NCI-H2171 treated with DMSO at 0.1 percent for 48 hours (cell line): ENCODE results near the gene TRMT2A.
A peak's percentile ranks its signal among the peaks of the same experiment; 100 is the strongest.
"Not testable (repeated sequence)": the region's sequence is repeated elsewhere in the genome, so short reads cannot be mapped to it uniquely, and the experiment has no call there.

Experiments
- DNase-seq: peaks from one replicate; lab custom pipeline; 2025; lab: John Stamatoyannopoulos, UW

Gene TRMT2A

DNA sequence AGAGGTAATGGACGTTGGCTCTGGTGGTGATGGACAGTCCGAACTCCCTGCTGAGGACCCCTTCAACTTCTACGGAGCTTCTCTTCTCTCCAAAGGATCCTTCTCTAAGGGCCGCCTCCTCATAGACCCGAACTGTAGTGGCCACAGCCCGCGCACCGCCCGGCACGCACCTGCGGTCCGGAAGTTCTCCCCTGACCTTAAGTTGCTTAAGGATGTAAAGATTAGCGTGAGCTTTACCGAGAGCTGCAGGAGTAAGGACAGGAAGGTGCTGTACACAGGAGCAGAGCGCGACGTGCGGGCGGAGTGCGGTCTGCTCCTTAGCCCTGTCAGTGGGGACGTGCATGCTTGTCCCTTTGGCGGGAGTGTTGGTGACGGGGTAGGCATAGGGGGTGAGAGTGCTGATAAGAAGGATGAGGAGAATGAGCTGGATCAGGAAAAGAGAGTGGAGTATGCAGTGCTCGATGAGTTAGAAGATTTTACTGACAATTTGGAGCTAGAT lies 30.9 kb downstream of the TRMT2A start:
- no peak for DNase-seq

DNA sequence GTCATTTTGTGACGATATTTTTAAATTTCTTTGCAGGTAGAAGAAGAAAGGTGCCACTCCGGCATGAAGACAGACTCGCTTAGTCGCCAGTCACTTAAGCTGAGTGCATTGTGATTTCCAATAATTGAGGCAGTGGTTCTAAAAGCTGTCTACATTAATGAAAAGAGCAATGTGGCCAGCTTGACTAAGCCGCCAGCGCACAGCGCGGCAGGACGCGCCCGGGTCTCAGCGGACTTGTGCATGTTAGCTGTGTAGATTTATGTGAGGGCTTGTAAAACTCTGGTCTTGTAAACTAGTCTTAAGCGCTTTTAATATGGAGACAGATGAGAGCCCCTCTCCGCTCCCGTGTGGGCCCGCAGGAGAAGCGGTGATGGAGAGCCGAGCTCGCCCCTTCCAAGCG lies 31.4 kb downstream of the TRMT2A start:
- DNase-seq, result no peak

DNA sequence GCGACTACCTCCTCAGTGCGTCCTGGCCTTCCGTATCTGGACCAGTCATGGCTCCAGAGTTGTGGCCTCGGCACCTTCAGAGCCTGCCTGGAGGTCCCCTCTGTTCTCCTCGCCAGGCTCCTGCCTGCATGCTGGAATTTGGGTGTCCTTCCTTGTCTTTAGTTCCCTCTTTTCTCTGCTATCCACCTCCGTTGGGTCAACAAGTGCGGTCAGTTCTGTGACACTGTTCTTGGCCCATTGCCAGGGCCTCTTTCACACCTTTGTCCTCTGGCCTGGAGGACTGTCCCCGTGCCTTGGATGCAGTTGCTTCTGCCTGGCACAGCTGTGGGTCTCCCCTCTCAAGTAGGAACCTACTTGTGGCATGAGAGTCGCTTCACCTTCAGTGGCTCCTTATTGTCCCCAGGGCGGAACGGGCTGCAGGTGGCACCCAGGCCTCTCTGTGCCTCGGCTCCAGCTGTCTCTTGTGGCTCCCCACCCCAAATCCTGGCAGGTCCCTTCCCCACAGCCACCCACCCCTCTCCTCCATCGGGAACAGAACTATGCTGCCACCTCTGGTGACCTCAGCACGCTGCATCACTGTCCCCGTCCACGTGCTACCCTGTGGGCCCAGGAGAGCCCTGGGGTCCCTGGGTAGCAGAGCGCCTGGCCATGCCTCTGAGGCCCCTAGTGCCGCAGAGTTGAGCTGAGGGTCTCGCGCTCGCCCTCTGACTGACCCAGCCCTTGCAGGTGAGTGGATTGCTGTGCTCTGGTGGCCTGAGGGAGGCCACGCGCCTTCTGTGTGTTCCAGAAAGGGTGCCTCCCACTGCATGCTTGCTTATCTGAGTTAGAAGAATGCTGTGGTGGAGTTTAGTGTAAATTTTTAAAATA lies 32.2 kb downstream of the TRMT2A start:
- peak; percentile 6 for DNase-seq

DNA sequence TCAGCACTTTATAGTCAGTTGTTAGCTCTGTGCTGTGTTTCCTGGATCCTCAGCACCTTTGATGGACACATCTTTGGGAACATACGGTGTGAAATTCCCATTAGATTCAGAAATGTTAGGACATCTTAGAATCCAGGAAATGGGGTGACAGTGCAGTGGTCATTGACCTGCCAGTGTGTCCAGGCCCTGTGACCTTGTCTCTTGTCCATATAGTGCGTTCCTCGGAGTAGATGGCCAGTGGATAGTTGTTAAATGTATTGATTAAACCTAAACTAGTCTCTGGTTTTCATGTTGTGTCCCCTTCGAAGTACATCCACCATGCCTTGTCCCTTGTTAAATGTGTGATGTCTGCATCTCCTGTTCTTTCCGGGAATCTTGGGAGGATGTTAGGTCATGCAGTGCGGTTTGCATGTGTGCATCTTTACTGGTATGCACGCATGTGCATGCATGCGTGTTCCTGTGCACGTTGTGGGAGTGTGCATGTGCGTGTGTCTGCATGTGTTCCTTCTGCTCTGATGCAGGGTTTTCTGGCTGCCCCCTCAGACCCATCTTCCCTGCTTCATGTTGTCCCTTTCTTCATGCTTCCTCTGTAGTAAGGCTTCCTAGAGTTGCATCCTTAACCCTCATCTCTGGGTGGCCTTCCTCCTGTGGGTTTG lies 33.0 kb downstream of the TRMT2A start:
- no peak for DNase-seq

DNA sequence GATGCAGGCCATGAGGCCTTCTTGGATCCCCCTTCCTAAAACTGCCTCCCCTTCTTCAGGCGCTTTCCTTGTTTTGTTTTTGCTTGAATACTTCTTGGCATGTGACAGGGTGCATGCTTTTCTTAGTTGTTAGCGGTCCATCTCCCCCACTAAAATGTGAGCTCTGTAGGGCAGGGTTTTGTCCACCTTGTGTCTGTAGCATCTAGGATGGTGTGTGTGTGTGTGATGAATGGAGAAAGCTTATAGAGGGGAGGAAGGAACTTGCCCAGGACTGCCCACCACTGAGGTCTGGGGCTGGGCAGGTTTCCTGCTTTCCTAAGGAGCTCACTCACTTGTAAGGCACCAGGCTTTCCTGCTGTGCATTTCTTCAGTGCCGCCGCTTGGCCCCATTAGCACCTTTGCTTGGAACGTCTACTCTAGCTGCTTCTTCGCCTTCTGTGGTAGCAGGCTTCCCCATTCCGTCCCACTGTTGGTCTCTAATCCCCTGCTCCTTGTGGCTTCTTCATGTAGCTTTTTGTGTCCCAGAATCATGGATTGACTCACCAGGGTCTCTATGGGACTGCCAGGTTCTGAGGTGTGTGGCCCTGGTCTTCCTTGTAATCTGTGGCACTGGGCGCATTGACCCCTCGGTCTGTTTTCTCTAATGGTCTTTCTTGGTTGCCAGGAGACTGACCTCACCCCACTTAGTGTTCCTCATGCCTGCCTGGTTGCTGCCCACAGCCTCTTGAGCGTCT lies 33.7 kb downstream of the TRMT2A start:
- no peak for DNase-seq

DNA sequence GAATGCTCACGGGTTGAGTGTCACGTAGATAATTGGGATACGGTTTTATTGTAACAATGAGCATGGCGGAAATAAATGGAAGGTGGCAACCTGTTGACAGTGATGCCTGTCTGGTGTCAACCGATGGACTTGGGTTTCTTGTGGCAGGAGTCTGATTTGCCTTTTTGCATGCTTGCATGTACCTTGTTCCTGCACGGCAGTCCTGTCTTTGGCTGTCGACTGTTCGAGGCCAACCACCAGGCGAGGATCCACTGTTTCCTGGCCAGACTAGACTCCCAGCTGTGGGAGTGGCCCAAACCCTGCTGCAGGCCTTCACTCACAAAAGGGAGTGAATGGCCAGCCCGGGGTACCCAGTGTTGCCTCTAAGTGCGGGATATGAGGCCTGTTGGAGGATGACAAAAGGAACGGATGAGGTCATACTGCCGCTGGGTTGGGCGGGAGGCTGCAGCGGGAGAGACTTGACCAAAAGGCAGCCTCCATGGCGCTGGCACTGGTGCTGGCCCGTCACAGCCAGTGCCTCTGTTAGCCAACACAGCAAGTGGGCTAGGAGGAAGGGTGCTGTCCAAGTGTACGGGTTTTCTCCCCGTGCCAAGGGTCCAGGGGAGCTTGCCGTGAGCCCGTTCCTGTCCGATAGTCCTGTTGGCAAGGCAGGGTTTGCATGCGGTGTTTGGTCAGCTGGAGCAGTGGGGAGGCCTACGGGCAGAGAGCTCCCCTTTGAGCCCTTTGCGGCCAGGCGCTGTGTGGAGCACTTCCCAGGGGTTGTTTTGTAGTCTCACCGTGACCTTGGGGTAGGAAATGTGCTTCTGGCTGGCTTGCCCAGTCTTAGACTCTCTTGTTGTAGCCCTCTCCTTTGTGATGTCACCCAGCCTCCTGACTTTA lies 36.0 kb downstream of the TRMT2A start:
- DNase-seq, result peak; percentile 28

DNA sequence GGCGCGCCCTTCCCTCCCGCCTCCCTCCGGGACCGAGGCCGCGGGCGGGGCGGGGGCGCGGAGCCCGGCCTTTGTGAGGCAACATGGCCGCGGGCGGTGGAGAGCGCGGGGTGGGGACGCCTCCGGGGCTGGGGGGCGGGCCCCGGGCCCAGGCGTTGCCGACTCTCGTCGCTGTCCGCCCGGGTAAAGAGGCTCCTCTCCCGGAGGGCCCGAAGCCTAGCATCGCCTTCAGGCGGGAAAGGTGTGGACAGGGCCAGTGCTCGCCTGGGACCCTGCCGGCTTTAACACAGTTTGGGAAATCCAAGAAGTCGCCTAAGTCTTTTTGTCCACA lies 36.6 kb downstream of the TRMT2A start:
- peak; percentile 55 for DNase-seq

DNA sequence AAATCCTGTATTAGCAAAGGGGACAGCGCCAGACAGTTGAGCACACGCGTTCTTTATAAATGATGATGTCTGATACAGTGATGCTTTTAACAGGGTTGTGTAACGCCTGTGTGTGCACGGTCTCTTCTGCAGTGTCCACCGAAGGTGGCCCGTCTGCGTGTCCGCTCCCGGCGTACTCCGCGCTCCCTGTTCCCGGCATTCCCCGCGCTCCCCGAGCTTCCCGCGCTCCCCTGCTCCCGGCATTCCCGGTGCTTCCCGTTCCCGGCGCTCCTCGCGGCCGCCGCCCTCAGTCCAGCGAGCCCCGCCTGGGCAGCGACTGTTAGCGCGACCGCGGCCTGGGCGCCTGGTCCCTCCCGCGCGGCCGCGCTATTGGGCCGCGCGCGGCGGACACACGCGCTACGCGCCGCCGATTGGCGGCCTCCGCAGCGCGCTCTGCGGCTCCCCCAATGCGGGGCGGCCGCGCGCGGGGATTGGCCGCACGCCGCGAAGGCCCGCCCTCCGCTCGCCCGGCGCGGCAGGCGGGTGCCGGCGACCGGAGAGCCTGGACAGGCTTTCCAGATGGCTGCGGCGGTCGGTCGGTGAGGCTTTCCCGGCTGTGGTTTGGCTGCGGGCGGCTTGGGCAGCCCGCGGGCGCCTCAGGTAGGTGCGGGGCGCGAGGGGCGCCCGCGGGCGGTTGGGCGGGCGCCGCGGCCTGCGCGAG lies 37.1 kb downstream of the TRMT2A start, which contains the start of gene DGCR8:
Gene DGCR8 (plus strand): TSS at position 497 of the 700 bp plus-strand sequence. CDS start 5,723 bp downstream, outside the sequence.
- DNase-seq, result peak; percentile 95

DNA sequence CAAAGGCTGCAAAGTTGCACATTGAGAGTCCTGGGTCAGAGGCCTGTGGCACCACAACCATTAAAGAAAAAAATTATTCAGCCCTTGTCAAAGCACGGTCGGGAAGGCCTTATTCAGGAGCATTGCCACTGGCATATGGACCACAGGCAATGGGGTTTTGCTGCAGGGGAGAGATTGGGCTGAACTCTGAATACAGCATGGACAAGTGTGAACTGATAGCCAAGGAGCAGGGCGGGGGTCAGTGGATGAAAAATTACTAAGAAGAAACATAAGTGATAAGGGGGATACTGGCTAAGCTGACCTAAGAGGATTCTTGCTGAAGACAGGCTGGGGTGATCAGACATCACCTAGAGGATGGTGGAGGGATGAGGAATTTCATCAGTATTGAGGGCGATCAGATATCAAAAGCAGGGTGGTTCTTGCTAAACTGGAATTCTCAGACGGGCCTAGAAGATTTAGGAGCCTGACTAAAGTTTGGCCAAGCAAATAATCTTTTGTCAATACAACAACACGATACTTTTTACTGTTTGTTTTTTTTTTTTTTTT lies 40.3 kb downstream of the TRMT2A start:
- no peak for DNase-seq

DNA sequence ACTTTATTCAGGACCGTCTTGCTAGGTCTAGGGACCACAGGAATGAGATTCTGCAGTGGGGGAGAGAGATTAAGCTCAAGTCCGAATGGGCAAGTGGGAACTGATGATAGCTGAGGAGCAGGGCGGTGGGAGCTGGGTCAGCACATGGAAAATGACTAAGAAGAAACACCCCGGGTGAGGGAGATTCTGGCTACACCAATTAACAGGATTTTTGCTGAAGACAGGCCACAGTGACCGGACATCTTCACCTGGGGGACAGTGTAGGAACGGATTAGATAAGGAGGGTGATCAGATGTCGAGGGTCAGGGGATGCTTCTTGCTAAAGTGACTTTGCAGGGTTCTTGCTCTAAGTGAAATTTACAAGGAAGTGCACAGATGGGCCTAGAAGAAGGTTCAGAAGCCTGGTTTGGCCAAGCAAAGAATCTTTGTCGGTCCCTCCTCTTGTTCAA lies 45.5 kb downstream of the TRMT2A start:
- no peak for DNase-seq

DNA sequence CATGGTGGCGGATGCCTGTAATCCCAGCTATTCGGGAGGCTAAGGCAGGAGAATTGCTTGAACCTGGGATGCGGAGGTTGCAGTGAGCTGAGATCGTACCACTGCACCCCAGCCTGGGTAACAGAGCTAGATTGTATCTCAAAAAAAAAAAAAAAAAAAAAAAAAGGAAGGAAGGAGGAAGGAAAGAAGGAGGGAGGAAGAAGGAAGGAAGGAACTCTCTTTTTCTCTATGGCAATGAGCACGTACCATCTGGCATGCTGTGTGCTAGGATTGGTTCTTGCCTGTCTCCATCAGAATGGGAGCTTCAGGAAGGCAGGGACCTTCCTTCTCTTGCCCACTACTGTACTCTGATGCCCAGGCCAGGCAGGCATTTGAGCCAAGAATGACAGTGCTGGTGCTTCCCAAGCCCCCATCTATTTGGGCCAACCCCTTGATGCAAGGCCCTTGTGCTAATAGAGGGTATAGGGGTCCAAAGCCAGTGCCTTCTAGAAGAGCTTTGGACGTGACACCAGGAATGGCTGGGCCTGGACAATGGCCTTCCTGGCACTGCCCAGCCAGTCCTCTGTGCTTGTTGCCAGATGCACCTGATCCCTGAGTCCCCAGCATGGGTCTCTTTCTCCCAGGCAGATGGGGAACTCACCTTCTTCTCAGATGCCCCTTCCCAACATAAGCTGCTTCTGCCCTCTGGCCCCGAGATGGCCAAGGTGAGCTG lies 47.5 kb downstream of the TRMT2A start:
- no peak for DNase-seq

DNA sequence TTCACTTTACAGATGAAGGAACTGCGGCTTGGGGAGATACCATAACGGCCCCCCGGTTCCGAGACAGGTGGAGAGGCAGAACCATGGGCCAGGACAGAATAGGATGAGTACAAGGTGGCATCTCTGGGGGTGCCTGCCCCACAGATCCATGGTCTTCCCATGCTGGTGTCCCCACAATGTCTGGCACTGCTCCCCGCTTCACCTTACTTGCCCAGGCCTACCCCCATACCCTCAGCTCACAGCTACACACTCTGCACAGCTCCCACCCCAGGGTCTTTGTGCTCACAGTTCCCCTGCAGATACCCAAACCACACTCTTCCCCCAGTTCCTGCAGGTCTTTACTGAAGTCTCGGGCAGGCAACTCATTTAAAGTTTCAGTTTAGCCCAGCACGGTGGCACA lies 48.4 kb downstream of the TRMT2A start:
- no peak for DNase-seq

DNA sequence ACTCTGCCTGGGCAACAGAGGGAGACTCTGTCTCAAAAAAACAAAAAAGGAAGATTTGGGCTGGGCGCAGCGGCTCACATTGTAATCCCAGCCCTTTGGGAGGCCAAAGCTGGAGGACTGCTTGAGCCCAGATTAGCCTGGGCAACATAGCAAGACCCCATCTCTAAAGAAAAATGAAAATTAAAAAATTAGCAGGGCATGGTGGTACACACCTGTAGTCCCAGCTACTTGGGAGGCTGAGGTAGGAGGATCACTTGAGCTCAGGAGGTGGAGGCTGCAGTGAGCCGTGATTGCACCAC lies 49.7 kb downstream of the TRMT2A start:
- not testable (repeated sequence) for DNase-seq

DNA sequence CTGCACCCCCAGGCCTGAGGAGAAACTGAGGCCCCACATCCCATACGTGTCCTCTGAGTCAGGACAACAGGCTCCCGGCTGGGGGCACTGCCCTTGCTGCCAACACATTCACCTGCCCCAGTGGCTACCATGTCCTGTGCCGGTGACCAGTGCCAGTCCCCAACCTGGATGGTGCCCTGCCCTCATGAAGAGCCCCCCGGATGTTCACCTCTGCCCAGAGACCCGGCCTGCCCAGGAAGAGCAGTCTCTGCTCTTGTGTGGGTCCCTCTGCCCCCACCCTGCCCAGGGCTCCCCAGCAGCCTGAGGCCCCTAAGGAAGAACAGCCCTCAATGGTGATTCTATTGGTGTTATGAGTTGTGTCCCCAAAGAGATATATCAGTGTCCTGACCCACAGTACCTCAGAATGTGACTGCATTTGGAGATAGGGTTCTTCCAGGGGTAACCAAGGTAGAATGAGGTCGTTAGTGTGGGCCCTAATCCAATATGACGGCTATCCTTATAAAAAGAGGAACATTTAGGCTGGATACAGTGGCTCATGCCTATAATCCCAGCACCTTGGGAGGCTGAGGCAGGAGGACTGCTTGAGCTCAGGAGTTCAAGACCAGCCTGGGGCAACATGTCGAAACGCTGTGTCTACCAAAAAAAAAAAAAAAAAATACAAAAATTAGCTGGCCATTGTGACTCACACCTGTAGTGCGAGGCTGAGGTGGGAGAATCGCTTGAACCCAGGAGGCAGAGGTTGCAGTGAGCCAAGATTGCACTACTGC lies 50.2 kb downstream of the TRMT2A start:
- DNase-seq, result no peak

DNA sequence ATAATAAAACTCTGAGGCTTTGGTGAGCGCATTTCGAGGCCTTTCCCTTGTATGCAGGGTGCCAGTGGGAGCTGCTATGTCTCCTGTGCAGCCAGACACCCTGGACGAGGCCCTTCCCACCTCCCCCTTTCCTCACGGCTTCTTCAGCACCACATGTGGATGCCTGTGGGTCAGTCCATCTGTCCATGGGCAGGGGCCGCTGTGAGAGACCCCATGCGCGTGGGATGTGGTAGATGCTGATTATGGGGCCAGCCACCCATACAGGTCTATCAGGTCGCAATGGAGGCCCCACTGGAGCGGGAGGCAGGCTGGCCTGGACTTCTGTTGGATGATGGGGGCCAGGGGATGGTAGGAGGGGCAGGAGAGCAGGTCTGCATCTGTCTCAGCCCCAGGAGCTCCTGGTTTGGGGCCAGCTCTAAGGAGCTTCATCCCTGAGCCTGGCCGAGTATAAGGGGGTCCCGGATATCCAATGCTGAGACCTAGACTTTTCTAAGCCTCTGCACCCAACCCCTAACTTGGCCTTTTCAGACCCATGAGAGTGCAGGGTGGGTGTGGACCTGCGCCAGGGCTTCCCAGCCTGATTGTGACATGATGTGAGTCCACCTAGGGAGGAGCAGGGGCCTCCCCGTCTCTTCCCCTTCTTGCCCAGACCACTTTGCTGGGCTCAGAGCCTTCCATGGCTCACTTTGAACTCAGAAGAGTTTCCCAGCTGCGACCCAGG lies 51.0 kb downstream of the TRMT2A start:
- DNase-seq, result no peak

DNA sequence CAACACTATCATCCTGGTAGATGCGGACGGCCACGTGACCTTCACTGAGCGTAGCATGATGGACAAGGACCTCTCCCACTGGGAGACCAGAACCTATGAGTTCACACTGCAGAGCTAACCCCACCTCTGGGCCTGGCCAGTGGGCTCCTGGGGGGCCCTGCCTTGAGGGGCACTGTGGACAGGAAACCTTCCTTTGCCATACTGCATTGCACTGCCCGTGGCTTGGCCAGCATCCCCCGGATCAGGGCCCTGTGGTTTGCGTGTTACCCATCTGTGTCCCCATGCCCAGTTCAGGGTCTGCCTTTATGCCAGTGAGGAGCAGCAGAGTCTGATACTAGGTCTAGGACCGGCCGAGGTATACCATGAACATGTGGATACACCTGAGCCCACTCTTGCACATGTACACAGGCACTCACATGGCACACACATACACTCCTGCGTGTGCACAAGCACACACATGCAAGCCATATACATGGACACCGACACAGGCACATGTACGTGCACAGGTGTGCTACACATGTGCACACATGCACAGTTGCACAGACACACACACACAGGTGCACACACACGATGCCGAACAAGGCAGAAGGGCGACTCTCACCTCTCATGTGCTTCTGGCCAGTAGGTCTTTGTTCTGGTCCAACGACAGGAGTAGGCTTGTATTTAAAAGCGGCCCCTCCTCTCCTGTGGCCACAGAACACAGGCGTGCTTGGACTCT lies 52.3 kb downstream of the TRMT2A start:
- DNase-seq, result no peak

DNA sequence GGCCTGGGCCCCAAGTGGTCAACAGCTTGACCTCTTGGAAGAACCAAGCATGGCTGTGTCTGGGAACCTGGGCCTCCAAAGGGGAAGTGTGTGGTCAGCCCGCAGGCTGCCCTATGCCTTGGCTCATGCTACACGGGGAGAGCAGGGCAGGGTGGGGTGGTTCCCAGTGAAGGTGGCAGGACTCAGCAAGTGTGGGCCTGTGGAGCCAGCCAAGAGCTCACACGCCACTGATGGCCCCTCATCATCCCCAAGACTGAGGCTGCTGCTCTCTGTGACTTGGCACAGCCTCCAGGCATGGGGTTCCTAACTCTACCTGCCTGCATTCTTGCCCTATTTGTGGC lies 52.9 kb downstream of the TRMT2A start:
- DNase-seq, result no peak
